T-helper 2 cell (primary cell): ENCODE measurements around the gene CST6.

Experiments used
- DNase-seq, 5 experiments: peaks; one replicate each; pipeline versions ENCODE4 v3.0.0 to v3.0.0-alpha.2; 2012 to 2022

CST6 gene

DNA sequence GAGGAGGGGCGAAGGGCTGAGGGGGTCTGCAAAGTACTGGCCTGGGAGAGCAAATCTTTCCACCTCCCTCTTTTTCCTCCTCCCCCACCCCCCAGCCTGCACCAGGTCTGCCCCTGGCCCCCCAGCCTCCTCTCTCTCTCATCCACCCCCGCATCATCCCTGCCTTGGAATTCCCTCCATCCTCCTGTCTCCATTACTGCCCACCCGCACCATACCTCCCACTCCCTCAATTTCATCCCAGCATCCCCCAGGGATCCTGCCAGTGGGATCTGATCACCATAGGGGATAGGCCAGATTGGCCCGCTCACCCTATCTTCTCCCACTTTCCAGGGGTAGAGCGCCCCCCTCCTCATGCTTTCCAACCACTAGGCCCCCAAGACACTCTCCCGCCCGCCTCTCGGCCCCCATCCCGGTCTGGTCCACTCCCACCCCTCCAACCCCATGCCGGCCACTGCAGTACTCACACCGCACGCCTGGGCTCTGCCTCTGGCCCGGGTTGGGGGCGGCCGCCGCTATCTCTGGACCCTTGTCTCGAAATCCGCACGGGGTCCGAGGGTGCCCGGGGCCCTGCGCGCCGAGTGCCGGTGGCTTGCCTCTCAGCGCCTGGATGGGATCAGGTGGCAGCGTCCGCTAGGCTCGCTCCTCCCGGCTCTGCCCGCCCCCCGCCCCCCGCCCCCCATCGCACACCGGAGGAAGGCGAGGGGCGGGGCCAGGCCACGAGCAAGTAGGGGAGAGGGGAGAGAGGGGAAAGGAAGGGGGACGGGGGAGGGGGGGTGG lies 36.9 kb downstream of the CST6 start, which contains the start of gene GAL3ST3:
Gene GAL3ST3 (minus strand): TSS at position 615 of the 777 bp plus-strand sequence. CDS start 3,746 bp downstream, outside the sequence.
- DNase-seq: no peak

DNA sequence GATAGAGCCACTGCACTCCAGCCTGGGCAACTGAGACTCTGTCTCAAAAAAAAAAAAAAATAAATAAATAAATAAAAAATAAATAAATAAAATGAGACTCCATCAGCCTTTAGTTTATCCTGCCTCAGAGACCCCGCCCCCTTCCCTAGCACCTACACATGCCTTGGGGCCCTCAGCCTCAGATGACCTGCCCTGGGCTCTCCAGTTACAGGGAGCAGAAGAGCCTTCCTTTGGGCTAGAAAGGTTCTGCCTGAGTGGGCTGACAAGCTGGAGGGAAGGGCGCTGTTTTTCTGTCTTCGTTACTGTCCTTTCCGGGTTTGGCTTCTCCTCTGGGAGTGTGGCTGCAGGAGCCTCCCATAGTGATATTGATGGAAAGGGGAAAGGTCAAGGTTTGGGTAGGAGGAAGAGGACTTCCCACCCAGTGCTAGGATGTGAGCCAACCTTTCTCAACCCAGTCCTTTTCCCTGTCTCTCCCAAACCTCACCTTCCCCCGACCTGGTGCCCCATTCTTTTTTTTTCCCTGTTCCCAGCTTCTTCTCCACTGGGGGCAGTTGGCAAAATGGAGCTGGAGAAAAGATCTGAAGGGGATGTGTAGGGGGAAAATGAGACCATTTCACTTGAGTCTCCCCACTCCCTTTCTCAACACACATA lies 38.9 kb downstream of the CST6 start:
- no peak for DNase-seq

DNA sequence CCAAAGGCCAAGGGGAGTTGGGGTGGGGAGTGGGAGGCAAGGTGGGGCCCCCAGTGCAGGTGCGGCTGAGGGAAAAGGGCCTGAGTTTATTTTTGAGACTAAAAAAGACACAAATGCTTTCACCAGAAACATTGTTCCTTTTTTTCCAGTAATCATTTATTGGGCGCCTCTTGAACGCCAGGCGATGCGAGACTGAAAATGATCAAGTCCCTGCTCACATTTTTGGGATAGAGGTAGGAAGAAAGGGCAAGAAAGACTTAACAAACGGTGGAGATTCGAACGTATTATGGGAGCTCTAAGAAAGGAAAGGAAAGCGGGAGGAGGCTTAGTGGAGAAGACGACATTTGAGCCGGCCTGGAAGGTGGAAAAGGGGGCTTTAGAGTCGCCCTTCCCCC lies 39.6 kb downstream of the CST6 start:
- no peak for DNase-seq

DNA sequence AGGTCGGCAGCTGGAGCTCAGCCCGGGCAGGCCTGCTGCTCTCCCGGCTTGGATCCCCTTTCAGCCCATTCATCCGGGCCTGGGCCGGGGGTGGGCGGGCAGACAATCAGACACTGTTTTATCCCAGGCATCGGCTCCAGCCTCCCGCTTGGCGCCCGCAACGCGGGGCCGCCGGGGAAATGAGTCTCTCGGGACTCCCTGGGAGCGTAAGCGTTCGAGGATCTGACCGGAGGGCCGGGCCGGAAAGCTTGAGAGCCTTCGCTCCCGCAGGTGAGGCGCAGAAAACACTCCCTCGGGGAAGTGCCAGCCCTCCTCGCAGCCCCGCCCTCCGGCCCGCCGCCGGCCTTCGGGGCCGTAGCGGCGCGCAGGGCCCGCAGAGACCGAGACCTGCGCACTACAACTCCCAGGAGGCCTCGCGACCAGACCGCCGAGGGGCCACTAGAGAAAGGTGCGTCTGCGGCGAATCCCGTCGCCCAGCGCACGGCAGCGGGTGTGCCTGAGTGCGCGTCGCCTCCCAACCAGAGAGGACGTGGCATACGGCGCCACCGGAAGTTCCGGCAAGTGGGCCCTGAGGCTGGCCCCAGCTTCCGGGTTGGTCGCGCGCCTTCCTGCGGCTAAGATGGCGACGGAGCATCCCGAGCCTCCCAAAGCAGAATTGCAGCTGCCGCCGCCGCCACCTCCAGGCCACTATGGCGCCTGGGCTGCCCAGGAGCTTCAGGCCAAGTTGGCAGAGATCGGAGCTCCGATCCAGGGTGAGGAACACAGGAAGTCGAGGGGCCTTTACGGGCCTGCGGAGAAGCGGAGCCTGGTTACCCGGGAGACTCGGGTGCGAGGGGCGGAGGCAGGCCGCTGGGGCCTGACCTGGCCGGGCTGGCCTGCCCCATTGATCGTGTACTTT lies 40.2 kb downstream of the CST6 start, which contains the start of gene SF3B2:
Gene SF3B2 (plus strand): TSS at position 599 of the 898 bp plus-strand sequence. CDS start 21 bp downstream, at position 620.
- DNase-seq: peak; percentile 88 to 100 (median 95)

DNA sequence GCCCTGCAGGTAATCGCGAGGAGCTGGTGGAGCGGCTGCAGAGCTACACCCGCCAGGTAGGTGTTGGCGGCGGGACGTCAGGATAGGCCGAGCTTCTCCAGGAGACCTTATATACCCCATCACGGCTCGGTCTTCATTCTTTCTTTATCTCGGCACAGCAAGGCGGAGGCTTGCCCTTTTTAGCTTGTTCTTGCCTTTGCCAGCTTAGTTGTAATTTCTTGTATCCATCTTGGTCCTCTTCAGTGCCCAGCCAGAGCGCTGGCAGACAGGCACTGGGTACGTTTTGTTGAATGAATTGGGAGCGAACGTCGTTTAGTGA lies 40.8 kb downstream of the CST6 start:
- no peak for DNase-seq

DNA sequence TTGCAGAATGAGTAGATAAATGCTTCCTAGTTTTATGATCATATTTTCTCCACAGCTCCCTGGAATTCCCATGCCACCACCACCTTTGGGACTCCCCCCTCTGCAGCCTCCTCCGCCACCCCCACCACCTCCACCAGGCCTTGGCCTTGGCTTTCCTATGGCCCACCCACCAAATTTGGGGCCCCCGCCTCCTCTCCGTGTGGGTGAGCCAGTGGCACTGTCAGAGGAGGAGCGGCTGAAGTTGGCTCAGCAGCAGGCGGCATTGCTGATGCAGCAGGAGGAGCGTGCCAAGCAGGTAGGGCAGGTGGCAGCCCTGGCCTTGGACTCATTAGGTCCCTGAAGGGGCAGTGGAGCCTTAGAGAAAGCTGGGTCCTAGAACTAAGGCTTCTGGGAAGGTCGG lies 43.2 kb downstream of the CST6 start:
- DNase-seq: no peak

DNA sequence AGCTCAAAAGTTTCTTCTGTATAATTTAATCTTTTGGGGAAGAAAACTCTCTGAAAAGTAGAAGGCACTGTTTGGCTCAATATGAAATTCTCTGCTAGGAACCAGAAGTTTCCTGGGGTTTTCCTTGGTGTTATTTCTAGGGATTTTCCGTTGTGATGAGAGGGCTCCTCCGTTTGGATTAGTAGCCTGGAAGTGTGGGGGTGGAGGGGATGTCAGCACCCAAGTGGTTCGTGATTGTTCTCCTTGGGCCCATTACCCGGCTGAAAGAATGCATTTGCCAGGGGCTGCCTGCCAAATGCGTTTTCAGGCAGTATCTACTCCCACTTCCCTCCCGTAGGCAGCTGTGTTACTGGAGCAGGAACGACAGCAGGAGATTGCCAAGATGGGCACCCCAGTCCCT lies 44.7 kb downstream of the CST6 start:
- DNase-seq: no peak

DNA sequence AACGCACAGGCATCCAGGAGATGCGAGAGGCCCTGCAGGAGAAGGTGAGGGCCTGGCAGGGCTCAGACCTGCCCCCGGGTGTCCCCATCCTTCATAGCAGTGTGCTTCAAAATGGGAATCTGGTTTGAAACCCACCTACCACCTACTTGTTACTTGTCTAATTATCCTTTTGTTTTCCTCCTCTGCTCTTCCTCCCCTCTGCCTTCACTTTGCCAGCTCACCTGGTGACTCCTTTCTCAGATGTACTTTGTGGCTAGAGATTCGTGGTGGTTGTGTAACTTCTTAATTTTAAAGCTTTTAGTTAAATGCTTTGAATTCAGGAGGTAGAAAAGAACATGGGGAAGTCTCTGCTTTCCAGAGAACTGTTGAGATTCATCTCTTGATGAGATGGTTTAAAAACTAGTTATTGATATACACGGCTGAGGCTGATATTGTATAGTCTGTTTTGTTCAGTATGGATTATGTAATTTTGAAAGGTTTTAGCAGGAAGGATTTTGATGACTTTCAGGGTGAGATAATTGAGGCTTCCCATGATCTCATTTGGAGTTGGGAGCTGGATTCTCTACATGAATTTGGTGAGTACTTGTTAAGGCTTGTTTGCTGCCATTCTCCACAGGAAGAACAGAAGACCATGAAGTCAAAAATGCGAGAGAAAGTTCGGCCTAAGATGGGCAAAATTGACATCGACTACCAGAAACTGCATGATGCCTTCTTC lies 48.3 kb downstream of the CST6 start:
- no peak for DNase-seq

DNA sequence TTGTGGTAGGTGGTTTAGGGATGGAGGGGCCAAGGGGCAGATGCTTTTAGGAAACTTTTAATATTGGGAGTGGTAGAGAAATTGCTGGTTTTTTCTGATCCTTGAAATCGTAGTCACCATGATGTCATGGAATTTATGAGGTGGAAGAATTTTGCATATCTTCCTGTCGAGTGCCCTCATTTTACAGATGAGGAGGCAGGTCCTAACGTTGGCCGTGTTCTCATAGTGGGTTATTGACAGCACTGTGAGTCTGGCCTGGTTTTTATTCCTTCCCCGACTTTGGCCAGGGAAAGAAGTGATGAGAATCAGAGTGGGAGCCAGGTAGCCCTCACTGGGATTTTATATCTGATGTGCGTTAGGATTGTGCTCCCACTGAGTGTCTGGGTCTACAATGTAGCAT lies 49.5 kb downstream of the CST6 start:
- DNase-seq: no peak

DNA sequence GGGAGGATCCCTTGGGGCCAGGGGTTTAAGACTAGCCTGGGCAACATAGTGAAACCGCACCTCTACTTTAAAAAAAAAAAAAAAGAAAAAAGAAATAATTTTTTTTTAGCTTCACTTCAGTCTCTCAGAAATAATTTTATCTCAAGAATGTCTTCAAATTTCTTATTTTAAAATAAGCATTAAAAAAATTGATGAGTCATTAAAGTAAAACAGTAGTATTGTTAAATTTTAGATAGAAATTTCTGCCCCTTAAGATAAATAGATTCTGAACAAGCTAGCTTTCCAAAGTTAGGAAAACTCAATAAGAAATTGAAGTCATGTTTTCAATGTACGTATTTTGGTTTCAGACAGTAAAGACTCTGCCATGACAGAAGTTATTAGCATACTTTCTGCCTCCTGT lies 50.6 kb downstream of the CST6 start:
- DNase-seq: no peak
